GM21717 (cell line): Measurements from ENCODE around the gene VPS13C.

Source experiments
- ATAC-seq: cut with Tn5 transposase; IDR thresholded peaks from one replicate; pipeline ENCODE4 v1.9.1; 2021; ENCODE audit warnings: mild to moderate bottlenecking, moderate library complexity; ENCODE audit not compliant: unreplicated experiment

The VPS13C gene

GRCh38 chr15:61827131-61827530 lies 233.1 kb downstream of the VPS13C start:
- ATAC-seq: no peak

GRCh38 chr15:61824291-61824690 lies 236.0 kb downstream of the VPS13C start:
- no peak for ATAC-seq

- no peak for ATAC-seq
These were observed 237.7 kb downstream of the VPS13C start for GRCh38 chr15:61822511-61822910.

DNA sequence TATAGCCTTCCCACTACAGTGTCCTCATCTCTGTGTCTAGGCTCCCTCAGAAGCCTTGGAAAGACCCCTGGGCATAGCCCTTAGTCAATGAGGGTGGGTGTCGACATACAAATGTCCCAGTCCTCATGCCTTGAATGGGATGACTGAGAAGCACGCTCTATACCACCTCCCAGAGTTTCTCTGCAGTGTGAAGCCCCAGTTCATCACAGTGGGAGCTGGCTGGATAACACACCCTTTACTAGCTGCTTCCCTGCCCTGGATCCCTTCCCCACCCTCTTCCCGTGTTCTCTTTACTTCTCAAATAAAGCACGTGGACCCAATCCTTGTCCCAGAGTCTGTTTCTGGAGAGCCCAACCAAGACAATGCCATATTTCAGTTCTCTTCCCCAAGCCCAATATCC lies 239.3 kb downstream of the VPS13C start:
- no peak for ATAC-seq

- no peak for ATAC-seq
These were observed 240.0 kb downstream of the VPS13C start for GRCh38 chr15:61820212-61820611.

DNA sequence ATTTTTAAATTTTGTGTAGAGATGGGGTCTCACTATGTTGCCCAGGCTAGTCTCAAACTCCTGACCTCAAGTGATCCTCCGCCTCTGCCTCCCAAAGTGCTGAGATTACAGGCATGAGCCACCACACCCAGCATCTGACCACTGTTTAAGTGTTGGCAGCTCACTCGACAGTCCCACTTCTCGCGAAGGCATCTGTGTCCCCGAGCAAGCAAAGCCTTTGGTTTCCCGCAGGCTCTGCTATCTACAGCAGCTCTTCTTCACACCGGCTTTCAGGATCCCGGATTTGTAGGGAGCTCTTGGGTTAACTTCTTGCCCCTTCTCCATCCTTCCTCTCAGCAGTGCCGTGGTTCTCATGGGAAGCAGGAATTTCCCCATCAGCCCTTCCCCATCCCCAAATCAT lies 240.9 kb downstream of the VPS13C start:
- ATAC-seq: no peak

DNA sequence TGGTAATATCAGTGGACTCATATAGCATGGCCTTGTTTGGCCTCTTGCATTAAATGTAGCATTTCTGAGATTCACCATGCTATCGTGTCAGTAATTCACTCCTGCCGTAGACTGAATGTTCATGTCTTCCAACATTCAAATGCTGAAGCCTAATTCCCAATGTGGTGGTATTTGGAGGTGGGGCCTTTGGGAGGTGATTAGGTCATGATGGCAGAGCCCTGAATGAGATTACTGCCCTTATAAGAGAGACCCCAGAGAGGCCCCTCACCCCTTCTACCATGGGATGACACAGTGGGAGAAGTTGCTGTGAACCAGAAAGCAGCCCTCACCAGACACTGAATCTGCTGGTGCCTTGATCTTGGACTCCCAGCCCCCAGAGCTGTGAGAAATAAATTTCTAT lies 241.4 kb downstream of the VPS13C start:
- no peak for ATAC-seq

DNA sequence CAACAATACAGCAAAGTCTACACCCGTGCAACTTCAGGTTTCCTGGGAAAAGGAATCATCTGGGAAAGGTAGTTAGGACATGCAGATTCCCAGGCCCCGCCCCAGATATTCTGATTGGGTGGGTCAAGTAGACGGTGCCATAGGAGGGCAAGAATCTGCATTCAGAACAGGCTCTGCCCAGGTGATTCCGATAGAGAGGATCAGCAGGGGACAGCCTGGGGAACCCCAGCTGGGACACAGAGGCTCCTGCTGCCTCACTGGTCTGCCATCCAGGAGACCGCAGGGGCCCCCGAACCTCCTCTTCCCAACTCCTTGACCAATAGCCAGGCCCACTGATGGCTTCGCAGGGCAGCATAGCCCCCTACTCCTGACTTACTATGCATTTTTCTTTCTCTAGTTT lies 243.4 kb downstream of the VPS13C start:
- ATAC-seq: no peak

DNA sequence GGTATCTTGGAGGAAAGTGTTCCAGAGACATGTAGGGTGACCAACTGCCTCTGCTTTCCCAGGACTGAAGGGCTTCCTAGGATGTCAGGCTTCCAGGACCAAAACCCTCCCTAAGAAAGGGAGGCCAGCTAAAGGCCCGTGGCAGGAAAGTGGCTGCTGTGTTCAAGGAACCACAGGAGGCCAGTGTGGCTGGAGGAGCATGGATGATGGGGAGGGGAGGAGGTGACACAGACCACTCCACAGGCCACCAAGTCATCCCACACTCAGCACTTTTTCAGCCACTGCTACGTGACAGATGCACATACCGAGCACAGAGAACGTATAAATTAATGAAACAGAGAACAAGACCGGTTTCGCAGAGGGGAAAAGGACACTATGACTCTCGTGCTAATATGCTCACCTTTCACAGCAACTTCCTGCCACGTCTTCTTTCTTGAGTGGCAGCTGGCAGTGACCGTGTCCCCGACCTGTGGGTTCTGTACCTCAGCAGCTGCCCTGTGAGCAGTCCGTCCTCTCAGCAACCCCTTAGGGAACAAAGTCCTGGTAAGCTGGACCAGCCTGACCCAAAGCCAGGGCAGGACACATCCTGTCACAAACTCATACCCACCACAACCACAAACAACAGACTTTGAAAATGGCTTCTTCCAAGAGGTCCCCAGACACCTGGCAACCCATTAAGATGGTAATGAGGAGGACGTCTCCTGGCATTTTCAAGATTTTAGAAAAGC lies 244.7 kb downstream of the VPS13C start:
- no peak for ATAC-seq

DNA sequence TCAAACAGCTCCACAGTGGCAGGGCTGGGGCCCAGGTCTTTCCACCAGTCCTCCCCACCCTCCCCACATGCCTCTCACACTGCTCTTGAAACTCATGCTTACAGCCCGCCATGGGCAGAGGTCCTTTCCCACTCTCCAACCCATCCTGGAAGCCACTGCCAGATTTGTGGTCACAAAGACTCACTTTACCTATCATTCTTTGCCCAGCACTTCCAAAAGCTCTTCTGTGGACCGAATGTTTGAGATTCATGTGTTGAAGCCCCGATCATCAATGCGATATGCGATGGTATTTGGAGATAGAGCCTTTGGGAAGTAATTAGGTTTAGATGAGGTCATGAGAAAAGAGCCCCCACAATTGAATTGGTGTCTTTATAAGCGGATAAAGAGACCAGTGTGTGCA lies 247.8 kb downstream of the VPS13C start:
- no peak for ATAC-seq

DNA sequence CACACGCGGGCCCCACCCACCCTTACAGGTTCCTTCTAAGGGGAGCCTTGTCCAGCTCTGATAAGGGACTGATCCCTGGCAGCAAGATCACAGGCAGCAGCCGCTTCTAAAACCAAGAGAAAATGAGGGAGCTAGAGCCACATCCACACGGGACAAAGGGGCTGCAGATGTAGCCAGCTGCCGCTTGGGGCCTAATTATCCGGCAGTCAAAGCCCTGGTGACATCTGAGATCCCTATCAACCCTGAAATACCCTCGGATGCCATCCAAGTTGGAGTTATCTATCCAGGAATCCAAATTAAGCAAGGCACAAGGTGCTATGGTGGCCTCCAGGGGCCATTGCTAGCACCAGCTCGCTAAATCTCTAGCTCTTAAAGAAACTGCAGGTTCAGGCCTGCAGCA lies 248.3 kb downstream of the VPS13C start:
- ATAC-seq: no peak

DNA sequence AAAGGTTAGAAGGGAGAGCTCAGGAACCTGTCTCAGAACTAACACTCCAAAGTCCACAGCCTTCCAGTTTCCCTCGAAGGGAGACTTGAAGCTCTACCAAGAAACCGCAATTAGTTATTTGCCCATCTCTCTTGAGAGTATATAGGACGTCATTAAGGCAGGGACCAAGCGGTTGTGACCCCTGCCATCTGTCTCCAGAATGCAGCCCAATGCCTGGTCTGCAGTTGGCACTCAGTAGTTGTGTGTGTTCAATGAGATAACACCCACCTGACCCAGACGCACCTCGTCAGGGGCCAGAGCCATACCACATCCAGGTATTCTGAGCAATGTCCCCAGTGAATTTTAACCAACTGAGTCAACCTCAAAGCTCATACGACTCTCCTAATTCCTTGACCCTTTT lies 251.0 kb downstream of the VPS13C start:
- no peak for ATAC-seq

DNA sequence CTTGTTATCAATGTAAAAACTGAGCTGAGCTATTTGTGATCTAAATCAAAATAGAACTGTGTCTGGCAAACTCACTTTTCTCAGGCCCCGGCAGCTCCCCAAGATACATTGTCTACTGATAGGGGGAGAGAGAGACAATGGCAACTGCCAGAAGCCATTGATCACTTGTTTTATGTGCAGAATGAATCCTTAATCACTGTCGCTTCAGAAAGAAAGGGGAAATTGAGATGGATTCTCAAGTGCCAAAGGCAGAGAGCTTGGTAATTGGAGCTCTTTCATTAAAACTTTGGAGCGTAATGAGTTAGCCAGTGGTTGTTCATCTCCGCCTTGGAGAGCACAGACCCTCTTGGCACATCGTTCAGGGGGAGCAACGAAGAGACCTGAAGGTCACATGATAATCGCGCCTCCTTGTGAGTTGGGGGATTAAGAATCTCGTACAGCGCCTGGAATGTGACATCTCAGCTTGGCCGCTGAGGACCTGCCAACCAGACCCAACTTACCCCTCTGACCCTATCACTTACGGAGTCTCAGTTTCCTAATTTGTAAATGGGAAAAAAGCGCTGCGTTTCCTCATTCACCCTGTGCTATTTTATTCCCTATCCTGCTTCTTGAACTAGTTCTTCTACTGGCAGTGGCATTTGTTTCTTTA lies 252.8 kb downstream of the VPS13C start:
- ATAC-seq: no peak
